GM12892 (cell line): ENCODE measurements around the gene SLC9A5.

Experiments used
- POLR2A ChIP-seq: IDR thresholded peaks from 2 replicates; pipeline ENCODE4 v1.6.1; 2011; ENCODE audit warnings: low read depth, low read length, control low read depth
- TAF1 ChIP-seq: IDR thresholded peaks from 2 replicates; pipeline ENCODE4 v1.6.1; 2011; ENCODE audit warnings: low read depth, mild to moderate bottlenecking, control low read depth, low read length, borderline replicate concordance

DNA sequence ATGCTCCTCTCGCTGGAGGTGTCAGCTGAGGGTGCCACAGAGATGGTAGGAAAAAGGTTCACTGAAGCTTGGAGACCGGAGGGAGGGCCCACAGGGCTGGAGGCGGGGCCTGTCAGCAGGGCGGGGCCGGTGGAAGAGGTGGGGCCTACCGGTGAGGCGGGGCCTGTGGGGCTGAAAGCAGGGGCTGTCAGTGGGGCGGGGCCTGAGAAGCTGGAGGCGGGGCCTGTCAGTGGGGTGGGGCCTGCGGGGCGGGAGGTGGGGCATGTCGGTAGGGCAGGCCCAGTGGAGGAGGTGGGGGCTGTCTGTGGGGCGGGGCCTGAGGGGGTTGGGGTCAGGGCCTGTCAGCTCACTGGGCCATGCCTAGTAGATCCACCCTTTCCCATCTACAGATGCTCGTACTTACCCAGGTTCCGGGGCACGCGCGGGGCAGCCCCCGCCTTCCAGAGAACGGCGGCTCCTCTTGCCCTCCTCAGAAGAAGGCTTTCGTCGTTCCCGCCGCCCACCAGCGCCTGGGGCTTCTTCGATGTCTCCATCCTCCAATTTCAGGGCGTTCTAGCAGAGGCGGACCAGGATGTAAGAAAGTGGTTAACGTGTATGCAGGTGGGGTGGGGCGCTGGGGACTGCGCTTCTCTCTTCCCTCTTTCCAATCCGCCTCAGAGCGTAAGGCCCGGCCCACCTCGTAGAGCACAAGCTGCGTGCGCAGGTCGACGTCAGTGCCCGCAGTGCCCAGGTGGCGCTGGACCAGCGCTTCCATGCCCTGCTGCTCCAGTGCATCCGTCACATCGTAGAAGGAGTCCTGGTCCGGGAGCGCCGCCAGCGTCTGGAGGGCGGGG lies 12.0 kb upstream of the SLC9A5 start:
- TF ChIP-seq TAF1 (no peak), POLR2A (no peak)
